ENCODE measurements around the gene JAKMIP2. TPM values are rescaled to one million over a fixed set of nuclear protein-coding genes. Genes with fewer than 3 reads are reported as not detected.

JAKMIP2 gene
- total RNA-seq, 1 experiment from 2014 or later, result not detected

GRCh38 chr5:147740864-147741263 is 41.7 kb downstream of the JAKMIP2 start:
- Histone ChIP-seq H3K79me2 (ENCODE audit: low read depth) (no peaks in the 10 kb centered on the region), H3K9me3 (ENCODE audit: insufficient read depth, low read depth) (no peaks in the 10 kb centered on the region), H3K4me2 (no peak overlapping the region), H4K20me1 (ENCODE audit: insufficient read depth) (no peaks in the 10 kb centered on the region), H2AFZ (no peak overlapping the region), H3K4me1 (replicated peaks; ENCODE audit: insufficient read depth) (no peaks in the 10 kb centered on the region), H3K4me3 (no peak overlapping the region), H3K9me2 (ENCODE audit: insufficient read depth) (no peaks in the 10 kb centered on the region), H3F3A (ENCODE audit: insufficient read depth, low read depth) (no peaks in the 10 kb centered on the region), H3K36me3 (ENCODE audit: low read depth) (no peaks in the 10 kb centered on the region), H3K27ac (no peak overlapping the region), H3K27me3 (ENCODE audit: insufficient read depth, low read depth) (0 out of 2 replicates have a peak, but pooled peaks cover 4% of the 10 kb centered on the region)
- POLR2A ChIA-PET (ENCODE audit: unreplicated experiment), result no interaction called here
- CTCF ChIA-PET, result no interaction called here
- no peak for DNase-seq
- no TSS peak for BruUV-seq (replicated peaks)
- intact Hi-C loops (cut with micrococcal nuclease; ENCODE audit: unreplicated experiment), result no loop called here
- TF ChIP-seq CTCF (conservative IDR thresholded peaks at IDR 0.05) (no peak), EZH2 (IDR thresholded peaks at IDR 0.05; ENCODE audit: low read depth) (no peak)

GRCh38 chr5:147737921-147738320 is 44.6 kb downstream of the JAKMIP2 start:
- H3K9me3 ChIP-seq (ENCODE audit: insufficient read depth, low read depth), result no peaks in the 10 kb centered on the region
- no TSS peak for BruUV-seq (replicated peaks)
- POLR2A ChIA-PET (ENCODE audit: unreplicated experiment), result no interaction called here
- no peaks in the 10 kb centered on the region for H3K9me2 ChIP-seq (ENCODE audit: insufficient read depth)
- H2AFZ ChIP-seq, result no peak overlapping the region
- H3K79me2 ChIP-seq (ENCODE audit: low read depth), result no peaks in the 10 kb centered on the region
- H3F3A ChIP-seq (ENCODE audit: insufficient read depth, low read depth), result no peaks in the 10 kb centered on the region
- no peak for TF ChIP-seq CTCF (conservative IDR thresholded peaks at IDR 0.05)
- H3K27ac ChIP-seq, result no peak overlapping the region
- no peaks in the 10 kb centered on the region for H3K36me3 ChIP-seq (ENCODE audit: low read depth)
- 0 out of 2 replicates have a peak, but pooled peaks cover 4% of the 10 kb centered on the region for H3K27me3 ChIP-seq (ENCODE audit: insufficient read depth, low read depth)
- intact Hi-C loops (cut with micrococcal nuclease; ENCODE audit: unreplicated experiment), result no loop called here
- H4K20me1 ChIP-seq (ENCODE audit: insufficient read depth), result no peaks in the 10 kb centered on the region
- no peak overlapping the region for H3K4me2 ChIP-seq
- DNase-seq, result no peak
- CTCF ChIA-PET, result no interaction called here
- no peak overlapping the region for H3K4me3 ChIP-seq
- no peaks in the 10 kb centered on the region for H3K4me1 ChIP-seq (replicated peaks; ENCODE audit: insufficient read depth)

GRCh38 chr5:147735621-147736125 is 46.9 kb downstream of the JAKMIP2 start:
- ChIA-PET POLR2A (ENCODE audit: unreplicated experiment) (no interaction called here), CTCF (no interaction called here)
- no TSS peak for BruUV-seq (replicated peaks)
- Histone ChIP-seq H3F3A (ENCODE audit: insufficient read depth, low read depth) (no peaks in the 10 kb centered on the region), H3K36me3 (ENCODE audit: low read depth) (no peaks in the 10 kb centered on the region), H3K27ac (no peak overlapping the region), H3K79me2 (ENCODE audit: low read depth) (no peaks in the 10 kb centered on the region), H4K20me1 (ENCODE audit: insufficient read depth) (no peaks in the 10 kb centered on the region), H3K4me3 (no peak overlapping the region), H2AFZ (no peak overlapping the region), H3K4me2 (no peak overlapping the region), H3K4me1 (replicated peaks; ENCODE audit: insufficient read depth) (no peaks in the 10 kb centered on the region), H3K9me2 (ENCODE audit: insufficient read depth) (no peaks in the 10 kb centered on the region), H3K27me3 (ENCODE audit: insufficient read depth, low read depth) (no peaks in the 10 kb centered on the region), H3K9me3 (ENCODE audit: insufficient read depth, low read depth) (no peaks in the 10 kb centered on the region)
- intact Hi-C loops (cut with micrococcal nuclease; ENCODE audit: unreplicated experiment), result no loop called here
- no peak for DNase-seq
- TF ChIP-seq EZH2 (IDR thresholded peaks at IDR 0.05; ENCODE audit: low read depth) (no peak), CTCF (conservative IDR thresholded peaks at IDR 0.05) (no peak)
